ENCODE data around the gene SNX18.

Gene SNX18

DNA sequence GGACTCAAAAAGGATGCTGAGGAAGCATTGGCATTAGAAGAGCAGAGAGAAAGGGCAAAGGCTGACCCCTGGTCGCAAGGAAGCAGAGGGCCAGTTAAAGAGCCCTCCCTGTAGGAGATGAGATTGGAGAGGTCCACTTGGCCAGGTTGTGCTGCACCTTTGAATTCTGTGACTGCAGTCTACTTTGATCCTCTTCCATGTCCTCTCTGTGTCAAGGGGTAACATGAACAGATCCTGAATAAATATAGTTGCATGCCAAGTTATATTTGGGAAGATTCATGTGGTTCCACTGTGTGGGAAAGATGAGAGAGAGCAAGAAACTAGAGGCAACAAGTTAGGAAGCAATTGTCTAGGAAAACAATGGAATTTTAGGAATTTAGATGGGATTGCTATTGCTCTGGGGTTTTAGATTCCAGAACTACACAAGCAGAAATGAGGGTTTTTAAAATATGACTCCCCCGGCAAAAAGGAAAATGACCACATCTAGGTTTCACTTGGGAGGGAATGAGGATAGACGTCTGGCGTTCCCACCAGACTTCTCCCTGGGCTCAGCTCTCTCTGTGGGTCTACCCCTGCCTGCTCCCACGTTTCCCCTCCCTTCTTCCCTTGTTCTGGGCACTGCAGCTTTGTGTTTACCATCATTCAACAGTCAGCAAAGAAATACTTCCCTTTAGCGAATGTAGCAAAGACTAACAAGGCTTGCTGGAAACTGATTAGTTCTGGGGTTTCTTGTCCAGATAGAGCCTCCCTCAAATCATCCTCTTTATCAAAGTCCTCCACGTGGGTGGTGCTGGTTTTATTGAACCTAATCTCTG lies 63.6 kb downstream of the SNX18 start:
- peak; percentile 28 to 69 (median 58) for DNase-seq

GRCh38 chr5:54581831-54582548 lies 64.4 kb downstream of the SNX18 start:
- DNase-seq, result peak in 2 of 4 experiments; percentile 34 to 55

- no peak for DNase-seq
Measured at GRCh38 chr5:54586336-54586735, 68.8 kb downstream of the SNX18 start.

GRCh38 chr5:54589786-54590185 lies 72.2 kb downstream of the SNX18 start:
- no peak for DNase-seq

- DNase-seq, result peak; percentile 35 to 69 (median 56)
Measured at GRCh38 chr5:54590824-54591223, 73.3 kb downstream of the SNX18 start.

- DNase-seq, result no peak
Measured at GRCh38 chr5:54593779-54594178, 76.2 kb downstream of the SNX18 start.

GRCh38 chr5:54594181-54594580 lies 76.6 kb downstream of the SNX18 start:
- DNase-seq, result no peak

GRCh38 chr5:54595721-54596120 lies 78.2 kb downstream of the SNX18 start:
- no peak for DNase-seq
